ENCODE data around the gene KLHL29. TPM values are rescaled to one million over a fixed set of nuclear protein-coding genes. Genes with fewer than 3 reads are reported as not detected.

Gene KLHL29
- total RNA-seq, 1 donor from 2014 or later: 16.3 TPM

GRCh38 chr2:23427350-23427749 is 42.4 kb downstream of the KLHL29 start:
- Histone ChIP-seq H3K9me3 (no peaks in the 10 kb centered on the region), H3K27me3 (no peaks in the 10 kb centered on the region), H3K27ac (peak overlapping the region; percentile 74 to 83), H3K36me3 (no peaks in the 10 kb centered on the region), H3K4me1 (peaks cover 9 to 21% of the 10 kb centered on the region in 2 donors), H3K4me3 (no peak overlapping the region)
- no peak for DNase-seq (ENCODE audit: low spot score in 2 of 2)
- no peak for TF ChIP-seq CTCF (IDR thresholded peaks at IDR 0.05)
- intact Hi-C loops (cut with DNase I): no loop called here

- Histone ChIP-seq H3K4me3 (no peak overlapping the region), H3K36me3 (no peaks in the 10 kb centered on the region), H3K27ac (no peak overlapping the region), H3K27me3 (no peaks in the 10 kb centered on the region), H3K4me1 (peaks cover 9 to 21% of the 10 kb centered on the region in 2 donors), H3K9me3 (no peaks in the 10 kb centered on the region)
- TF ChIP-seq CTCF (IDR thresholded peaks at IDR 0.05): no peak
- intact Hi-C loops (cut with DNase I): no loop called here
- DNase-seq (ENCODE audit: low spot score in 2 of 2): no peak
Measured at GRCh38 chr2:23427976-23428375, 43.0 kb downstream of the KLHL29 start.

GRCh38 chr2:23429036-23429435 is 44.1 kb downstream of the KLHL29 start:
- no peak overlapping the region for H3K27ac ChIP-seq
- H3K36me3 ChIP-seq: no peaks in the 10 kb centered on the region
- no peak overlapping the region for H3K4me3 ChIP-seq
- intact Hi-C loops (cut with DNase I): no loop called here
- H3K4me1 ChIP-seq: peaks cover 9 to 21% of the 10 kb centered on the region in 2 donors
- TF ChIP-seq CTCF (IDR thresholded peaks at IDR 0.05): no peak
- H3K27me3 ChIP-seq: no peaks in the 10 kb centered on the region
- DNase-seq (ENCODE audit: low spot score in 2 of 2): no peak
- no peaks in the 10 kb centered on the region for H3K9me3 ChIP-seq

- no peaks in the 10 kb centered on the region for H3K27me3 ChIP-seq
- no peaks in the 10 kb centered on the region for H3K36me3 ChIP-seq
- no peaks in the 10 kb centered on the region for H3K9me3 ChIP-seq
- peaks cover 9 to 19% of the 10 kb centered on the region in 2 donors for H3K4me1 ChIP-seq
- no peak for TF ChIP-seq CTCF (IDR thresholded peaks at IDR 0.05)
- no peak for DNase-seq (ENCODE audit: low spot score in 2 of 2)
- intact Hi-C loops (cut with DNase I): no loop called here
- H3K27ac ChIP-seq: no peak overlapping the region
- H3K4me3 ChIP-seq: no peak overlapping the region
Measured at GRCh38 chr2:23430263-23430662, 45.3 kb downstream of the KLHL29 start.

- H3K27me3 ChIP-seq: no peaks in the 10 kb centered on the region
- H3K27ac ChIP-seq: no peak overlapping the region
- H3K36me3 ChIP-seq: no peaks in the 10 kb centered on the region
- intact Hi-C loops (cut with DNase I): no loop called here
- peaks cover 2 to 3% of the 10 kb centered on the region in 2 donors for H3K4me1 ChIP-seq
- H3K4me3 ChIP-seq: no peak overlapping the region
- no peak for DNase-seq (ENCODE audit: low spot score in 2 of 2)
- TF ChIP-seq CTCF (IDR thresholded peaks at IDR 0.05): no peak
- no peaks in the 10 kb centered on the region for H3K9me3 ChIP-seq
Measured at GRCh38 chr2:23432531-23432930, 47.6 kb downstream of the KLHL29 start.

GRCh38 chr2:23433282-23433681 is 48.3 kb downstream of the KLHL29 start:
- no peak for TF ChIP-seq CTCF (IDR thresholded peaks at IDR 0.05)
- Histone ChIP-seq H3K27me3 (no peaks in the 10 kb centered on the region), H3K9me3 (no peaks in the 10 kb centered on the region), H3K36me3 (no peaks in the 10 kb centered on the region), H3K4me1 (peaks cover 2 to 3% of the 10 kb centered on the region in 2 donors), H3K27ac (no peak overlapping the region), H3K4me3 (no peak overlapping the region)
- intact Hi-C loops (cut with DNase I): no loop called here
- DNase-seq (ENCODE audit: low spot score in 2 of 2): peak in 1 of 2 donors; percentile 9
